Activated effector memory CD4-positive, alpha-beta T cell treated with anti-CD3 and anti-CD28 coated beads, Interleukin-2, amount 50 U/mL, for 16 hours (primary cell): Measurements from ENCODE around the gene TOP3A.

Experiments used
- DNase-seq: peaks from one replicate; pipeline ENCODE4 v3.0.0-alpha.2; 2020

The TOP3A gene

DNA sequence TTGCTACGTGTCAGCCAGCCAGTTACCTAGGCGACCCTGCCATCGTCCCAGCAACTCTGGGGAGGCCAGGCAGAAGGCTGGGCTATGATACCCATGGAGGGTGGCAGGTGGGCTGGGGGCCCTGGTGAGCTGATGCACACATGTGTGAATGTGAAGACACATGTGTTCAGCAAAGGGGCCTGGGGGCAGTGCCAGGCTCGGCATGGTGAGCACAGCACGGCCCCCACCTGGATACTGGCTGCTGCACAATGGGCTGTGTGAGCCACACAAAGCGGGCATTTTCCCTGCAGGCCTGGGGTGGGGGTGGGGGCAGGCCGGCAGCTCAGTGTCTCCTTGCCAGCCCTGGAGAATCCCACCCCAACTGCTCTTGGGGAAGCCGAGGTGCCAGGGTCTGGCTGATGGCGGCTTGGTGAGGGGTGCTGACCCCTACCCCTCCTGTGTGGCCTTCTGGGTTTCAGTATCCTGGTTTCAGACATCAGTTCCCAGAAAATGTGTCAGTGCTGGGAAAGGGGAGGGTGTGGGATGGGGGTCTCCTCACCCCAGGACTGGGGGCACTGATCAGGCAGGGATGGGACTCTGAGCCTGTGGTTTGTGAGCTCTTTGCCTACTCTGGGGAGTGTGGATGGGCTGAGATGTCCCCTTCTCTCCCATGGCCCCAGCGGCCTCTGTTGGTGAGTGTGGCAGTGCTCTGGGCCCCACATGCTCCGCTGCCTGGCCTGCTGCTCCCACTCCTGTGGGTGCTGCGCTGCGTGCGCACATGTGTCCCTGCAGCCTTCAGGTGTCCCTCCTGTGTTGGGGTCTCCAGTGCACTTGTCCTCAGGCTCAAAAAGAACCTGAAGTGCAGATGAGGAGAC is 84.3 kb downstream of the TOP3A start:
- no peak for DNase-seq

DNA sequence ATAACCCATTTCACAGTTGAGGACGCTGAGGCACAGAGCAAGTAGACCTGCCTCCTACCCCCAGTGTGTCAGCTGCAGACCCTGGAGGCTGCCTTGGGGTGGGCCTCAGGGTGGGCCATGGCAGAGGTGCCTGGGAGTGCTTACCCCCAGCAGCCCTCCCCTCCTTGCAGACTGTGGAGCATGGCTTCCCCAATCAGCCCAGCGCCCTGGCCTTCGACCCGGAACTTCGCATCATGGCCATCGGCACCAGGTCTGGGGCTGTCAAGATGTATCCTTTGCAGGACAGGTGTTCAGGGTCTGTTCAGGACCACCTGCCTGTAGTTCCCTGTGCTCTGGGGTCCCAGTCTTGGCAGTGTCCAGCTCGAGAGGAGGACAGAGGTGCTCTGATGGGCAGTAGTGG is 85.0 kb downstream of the TOP3A start:
- DNase-seq: no peak

DNA sequence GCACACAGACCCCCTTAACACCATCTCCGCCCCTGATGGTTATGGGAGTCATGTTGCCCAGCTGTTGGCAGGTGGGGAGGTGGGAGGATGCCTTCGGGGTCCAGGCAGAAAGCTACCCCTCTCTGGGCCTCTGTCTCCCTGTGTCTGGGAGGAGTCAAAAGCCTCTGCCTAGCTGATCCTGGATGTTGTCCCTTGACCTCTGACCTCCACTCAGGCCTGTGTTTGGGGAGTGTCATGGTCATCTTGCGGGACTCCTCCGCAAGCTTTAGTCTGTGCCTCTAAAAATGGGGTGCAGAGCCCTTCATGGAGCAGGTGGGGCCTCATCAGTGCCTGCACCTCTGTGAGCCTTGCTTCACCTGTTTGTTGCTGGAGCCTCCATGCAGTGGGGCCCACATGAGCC is 85.5 kb downstream of the TOP3A start:
- no peak for DNase-seq

DNA sequence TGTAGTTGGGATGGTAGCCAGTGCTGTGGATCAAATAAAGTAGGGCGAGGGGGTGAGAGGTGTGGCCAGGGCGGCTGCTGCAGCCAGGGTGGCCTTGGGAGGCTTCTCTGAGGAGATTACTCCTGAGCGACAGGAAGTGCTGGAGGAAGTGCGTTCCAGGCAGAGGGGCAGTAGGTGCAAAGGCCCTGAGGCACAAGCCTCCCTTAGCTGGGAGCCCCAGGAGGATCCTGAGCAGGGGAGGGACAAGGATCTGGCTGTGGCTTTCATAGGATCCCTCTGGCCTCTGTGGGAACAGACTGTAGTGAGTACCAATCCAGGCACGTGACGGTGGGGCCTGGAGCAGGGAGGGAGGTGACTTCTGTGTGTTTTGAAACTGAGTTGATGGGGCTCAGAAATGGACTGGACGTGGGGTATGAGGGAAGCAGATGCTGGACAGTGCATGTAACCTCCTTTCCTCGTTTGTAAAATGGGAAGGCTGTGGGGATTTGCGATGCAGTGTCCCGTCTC is 86.6 kb downstream of the TOP3A start:
- no peak for DNase-seq

DNA sequence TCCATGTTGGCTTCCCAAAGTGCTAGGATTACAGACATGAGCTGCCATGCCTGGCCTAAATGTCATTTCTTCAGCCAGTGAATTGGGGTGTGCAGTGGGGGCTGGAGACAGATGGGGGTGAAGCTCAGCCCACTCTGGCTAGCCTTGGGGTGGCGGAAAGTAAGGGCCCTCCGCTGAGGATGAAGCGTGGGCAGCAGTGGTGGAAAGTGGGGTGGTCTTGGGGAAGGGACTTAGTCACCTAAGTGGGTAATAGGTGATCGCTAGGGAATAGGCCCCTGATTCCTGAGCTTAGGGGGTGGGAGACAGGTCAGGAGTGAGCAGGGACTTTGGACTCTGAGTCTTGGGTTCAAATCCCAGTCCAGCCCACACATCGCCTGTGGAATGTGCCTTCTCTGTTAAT is 87.2 kb downstream of the TOP3A start:
- no peak for DNase-seq

DNA sequence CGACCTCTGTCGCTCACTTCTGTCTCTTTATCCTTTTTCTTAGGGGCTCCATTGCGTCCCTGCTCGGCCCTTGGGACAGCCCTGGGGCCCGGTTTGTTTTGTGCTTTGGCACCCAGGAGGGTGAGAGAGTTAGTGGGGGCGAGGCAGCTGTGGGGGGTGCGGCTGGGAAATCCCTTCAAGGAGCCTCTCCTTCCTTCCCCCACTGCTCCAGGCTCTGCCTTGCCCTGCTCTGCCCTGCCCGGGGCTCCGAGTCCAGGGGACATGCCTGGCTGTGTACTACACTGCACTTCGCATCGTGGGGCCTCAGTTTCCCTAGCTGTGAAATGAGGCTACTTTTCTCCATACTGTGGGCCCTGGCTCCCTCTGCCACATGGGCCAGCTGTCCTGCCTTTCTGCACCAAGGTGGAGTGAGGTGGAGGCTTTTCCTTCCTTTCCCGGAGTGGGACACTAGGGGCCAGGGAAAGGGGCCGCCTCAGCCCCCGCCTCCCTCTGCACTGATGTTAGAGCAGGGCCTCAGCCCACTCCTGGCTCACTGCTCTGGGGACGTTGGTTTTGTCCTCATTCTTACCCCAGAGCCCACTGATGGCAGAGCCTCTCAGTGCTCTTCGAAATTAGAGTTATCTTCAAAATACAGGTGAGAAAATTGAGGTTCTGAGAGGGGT is 88.4 kb downstream of the TOP3A start:
- DNase-seq: no peak

DNA sequence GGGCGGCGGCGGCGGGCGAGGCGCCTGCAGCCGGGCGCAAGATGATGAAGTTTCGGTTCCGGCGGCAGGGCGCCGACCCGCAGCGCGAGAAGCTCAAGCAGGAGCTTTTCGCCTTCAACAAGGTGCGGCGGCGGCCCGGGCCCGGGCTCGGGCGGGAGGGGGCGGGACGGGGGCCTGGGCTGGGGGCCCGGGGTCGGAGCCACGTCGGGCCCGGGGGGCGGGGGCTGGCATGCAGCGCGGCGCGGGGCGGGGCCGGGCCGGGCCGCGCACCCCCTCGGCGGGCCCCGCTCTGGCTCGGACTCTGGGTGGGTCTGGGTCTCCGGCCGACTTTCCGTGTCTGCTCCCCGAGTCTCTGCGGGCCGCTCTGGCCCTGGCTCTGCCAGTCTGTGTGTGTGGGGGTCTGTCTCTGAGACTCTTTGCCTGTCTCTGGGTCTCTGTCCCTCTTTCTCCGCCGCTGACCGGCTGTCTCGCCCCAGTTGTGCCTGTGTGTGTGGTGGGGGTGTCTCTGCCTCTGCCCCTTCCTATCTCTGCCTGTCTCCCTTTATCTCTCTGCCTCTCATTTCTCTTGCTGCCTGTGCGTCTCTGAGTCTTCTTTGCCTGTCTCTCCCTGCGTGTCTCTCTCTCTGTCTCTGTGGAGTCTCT is 89.0 kb downstream of the TOP3A start:
- no peak for DNase-seq

DNA sequence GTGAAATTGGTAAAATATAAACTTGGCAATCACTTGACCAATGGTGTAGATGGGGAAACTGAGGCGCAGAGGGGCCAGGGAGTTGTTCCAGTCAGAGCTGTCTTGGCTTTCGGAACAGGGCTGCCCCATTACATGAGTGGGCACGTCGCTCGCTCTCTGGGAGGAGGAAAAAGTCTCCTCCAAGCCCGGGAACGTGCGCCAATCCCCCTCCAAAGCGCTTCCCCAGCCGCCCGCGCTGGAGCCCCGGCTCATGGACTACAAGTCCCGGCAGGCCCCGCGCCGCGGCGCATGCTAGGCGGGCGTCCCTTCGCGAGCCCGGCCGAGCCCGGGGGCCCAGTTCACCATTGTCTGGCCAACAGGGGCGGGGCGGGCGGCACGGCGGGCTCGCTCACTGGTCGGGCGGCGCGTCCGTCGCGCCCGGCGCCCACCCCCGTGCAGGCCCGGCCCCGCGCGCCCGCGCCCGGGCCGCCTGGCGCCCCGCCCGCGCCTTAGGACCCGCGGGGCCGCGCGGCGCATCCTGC is 89.6 kb downstream of the TOP3A start, which contains the start of gene LLGL1:
LLGL1 (plus strand) TSS at position 515 of the 521 bp plus-strand sequence. CDS start 48 bp downstream, outside the sequence.
- DNase-seq: peak; percentile 98

DNA sequence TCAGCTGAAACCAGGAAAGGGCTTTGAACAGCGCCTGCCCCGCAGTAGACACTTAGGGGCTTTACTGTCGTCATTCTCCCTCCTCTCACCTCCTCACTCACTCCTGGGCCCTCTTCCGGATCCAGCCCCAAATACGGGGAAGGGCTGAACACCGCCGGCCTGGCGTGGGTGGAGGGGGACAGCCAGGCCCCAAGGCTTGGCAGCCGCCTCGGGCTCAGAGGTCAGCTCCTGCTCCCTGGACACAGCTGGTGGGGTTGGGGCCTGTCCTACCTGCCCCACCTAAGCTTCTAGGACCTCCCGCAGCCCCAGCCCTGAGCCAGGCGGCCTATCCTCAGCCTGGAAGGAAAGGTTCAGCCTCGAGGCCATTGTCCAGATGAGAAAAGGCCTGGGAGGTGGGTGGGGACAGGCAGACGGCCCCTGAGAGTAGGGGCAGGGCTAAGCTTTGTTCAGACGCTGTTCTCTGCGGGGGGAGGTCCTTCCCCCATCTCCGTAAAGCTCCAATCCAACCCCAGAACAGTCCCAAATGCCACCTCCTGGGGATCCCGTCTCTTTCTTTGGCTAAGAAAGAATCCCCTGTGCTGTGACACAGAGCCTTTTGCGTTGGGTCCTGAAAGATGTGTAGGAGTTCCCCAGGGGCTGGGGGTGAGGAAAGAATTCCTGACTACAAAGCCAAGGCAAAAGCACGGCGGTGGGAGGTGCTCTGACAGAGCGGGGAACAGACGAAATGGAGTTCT is 90.2 kb downstream of the TOP3A start:
- DNase-seq: no peak

DNA sequence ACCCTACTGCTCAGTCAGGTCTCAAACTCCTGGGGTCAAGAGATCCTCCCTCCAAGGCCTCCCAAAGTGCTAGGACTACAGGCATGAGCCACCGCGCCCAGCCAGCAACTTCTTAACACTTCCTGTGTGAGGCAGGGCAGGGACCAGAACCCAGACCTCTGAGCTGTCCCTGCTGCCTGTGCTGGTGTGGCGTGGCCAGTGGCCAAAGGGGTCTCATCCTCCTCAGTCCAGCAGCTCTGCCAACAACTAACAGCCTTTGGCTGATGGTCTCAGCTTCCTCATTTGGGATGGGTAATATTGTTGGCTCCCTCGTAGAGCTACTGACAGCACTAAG is 90.8 kb downstream of the TOP3A start:
- no peak for DNase-seq
